ENCODE measurements around the gene RGS7. TPM values are rescaled to one million over a fixed set of nuclear protein-coding genes. Genes with fewer than 3 reads are reported as not detected.

Gene RGS7
- total RNA-seq, 1 donor from 2014 or later = not detected

DNA sequence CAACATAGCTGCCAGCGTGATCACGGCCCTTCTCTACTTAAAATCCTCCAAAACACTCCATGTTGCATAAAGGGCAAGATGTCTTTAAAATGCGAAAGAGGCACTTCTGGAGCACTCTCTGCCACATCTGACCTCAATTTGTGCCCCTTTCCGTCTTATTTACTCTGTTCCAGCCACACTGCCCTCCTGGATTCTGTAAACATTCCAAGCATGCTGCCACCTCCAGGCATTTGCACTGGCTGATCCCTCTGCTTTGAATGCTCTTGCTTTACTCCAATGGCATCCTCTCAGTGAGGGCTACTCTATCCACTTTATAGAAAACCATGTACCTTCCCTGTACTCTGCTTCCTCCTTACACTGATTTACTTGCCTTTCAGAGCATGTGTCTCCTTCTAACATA lies 5.3 kb upstream of the RGS7 start:
- DNase-seq (ENCODE audit: low read depth) = no peak
- Histone ChIP-seq H3K36me3 (ENCODE audit: control insufficient read depth, insufficient read depth, low read length) (no peaks in the 10 kb centered on the region), H3K4me3 (ENCODE audit: low read depth, low read length) (no peak overlapping the region), H3K27me3 (ENCODE audit: control insufficient read depth, insufficient read depth, low read length) (no peaks in the 10 kb centered on the region)
- TF ChIP-seq, protein P1, sequence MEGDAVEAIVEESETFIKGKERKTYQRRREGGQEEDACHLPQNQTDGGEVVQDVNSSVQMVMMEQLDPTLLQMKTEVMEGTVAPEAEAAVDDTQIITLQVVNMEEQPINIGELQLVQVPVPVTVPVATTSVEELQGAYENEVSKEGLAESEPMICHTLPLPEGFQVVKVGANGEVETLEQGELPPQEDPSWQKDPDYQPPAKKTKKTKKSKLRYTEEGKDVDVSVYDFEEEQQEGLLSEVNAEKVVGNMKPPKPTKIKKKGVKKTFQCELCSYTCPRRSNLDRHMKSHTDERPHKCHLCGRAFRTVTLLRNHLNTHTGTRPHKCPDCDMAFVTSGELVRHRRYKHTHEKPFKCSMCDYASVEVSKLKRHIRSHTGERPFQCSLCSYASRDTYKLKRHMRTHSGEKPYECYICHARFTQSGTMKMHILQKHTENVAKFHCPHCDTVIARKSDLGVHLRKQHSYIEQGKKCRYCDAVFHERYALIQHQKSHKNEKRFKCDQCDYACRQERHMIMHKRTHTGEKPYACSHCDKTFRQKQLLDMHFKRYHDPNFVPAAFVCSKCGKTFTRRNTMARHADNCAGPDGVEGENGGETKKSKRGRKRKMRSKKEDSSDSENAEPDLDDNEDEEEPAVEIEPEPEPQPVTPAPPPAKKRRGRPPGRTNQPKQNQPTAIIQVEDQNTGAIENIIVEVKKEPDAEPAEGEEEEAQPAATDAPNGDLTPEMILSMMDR (IDR thresholded peaks at IDR 0.05; ENCODE audit: insufficient read depth, low read length, severe bottlenecking) = no peak
- FAIRE-seq = no peak

DNA sequence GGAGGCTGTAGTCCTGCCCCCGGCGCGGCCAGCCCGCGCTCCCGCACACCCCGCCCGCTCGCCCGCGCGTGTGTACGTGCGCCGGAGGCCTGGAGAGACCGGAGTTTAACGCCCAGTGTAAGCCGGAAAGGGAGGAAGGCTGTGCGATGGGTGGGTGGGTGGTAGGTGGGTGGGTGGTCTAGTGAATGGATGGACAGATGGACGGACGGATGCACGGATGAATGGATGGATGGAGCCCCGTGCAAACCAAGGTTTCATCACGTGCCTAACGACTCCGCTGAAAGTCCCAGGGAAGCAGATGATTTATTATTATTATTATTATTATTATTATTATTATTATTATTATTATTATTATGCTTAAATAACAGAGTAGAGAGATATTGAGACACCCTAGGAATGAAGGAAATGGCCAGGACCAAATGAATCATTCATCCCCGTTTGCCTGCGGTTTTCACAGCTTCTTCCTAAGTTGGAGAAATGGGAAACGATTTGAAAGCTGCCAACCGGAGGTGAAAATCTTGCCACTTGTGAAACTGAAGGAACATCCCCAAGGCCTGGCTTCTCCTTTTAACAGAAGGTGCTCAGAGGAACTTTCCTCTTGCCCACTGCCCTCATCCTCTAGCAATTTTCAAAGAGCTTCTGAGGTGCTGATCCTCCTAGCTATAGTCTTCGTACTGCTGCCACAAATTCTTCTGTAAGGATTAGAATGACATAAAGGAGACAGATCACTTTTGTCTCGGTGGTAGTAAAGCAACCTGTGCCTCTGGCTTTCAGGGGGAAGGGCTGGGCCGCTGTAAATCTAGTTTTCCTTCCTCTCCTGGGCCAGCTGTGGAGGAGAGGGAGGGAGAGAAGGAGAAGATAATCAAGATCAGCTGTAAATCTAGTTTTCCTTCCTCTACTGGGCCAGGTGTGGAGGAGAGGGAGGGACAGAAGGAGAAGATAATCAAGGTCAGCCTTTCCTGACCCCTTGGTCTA lies 648 bp upstream of the RGS7 start:
- FAIRE-seq = peak; percentile 64

DNA sequence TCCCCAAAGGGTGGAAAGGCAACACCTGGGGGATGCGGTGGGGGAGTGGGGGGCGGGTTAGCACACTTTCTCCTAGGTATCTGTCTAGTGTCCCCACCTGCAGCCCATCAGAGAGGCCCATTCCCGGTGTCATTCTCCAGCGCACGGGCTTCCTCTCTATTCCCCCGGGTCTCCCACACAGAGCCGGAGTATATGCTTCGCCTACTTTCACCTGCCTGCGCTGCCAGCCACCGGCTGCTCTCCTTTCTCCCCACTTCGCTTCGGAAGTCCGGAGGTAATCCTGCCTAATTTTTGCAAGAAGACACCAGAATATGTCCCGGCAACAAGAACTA lies 852 bp downstream of the RGS7 start:
- FAIRE-seq = no peak
- TF ChIP-seq, protein P1 (IDR thresholded peaks at IDR 0.05; ENCODE audit: insufficient read depth, low read length, severe bottlenecking) = no peak
- Histone ChIP-seq H3K36me3 (ENCODE audit: control insufficient read depth, insufficient read depth, low read length) (no peaks in the 10 kb centered on the region), H3K4me3 (ENCODE audit: low read depth, low read length) (no peak overlapping the region), H3K27me3 (ENCODE audit: control insufficient read depth, insufficient read depth, low read length) (peaks cover 4% of the 10 kb centered on the region)
- DNase-seq (ENCODE audit: low read depth) = no peak

More for the DNA sequence above, 648 bp upstream of the RGS7 start:
- Histone ChIP-seq H3K4me3 (ENCODE audit: low read depth, low read length) (peak overlapping the region; percentile 20), H3K36me3 (ENCODE audit: control insufficient read depth, insufficient read depth, low read length) (no peaks in the 10 kb centered on the region), H3K27me3 (ENCODE audit: control insufficient read depth, insufficient read depth, low read length) (peaks cover 4% of the 10 kb centered on the region)
- TF ChIP-seq, protein P1 (IDR thresholded peaks at IDR 0.05; ENCODE audit: insufficient read depth, low read length, severe bottlenecking) = no peak
- peak; percentile 18 for DNase-seq (ENCODE audit: low read depth)

GRCh38 chr1:241355311-241356010 lies 1.5 kb downstream of the RGS7 start:
- no peaks in the 10 kb centered on the region for H3K36me3 ChIP-seq (ENCODE audit: control insufficient read depth, insufficient read depth, low read length)
- H3K4me3 ChIP-seq (ENCODE audit: low read depth, low read length) = no peak overlapping the region
- peaks cover 4% of the 10 kb centered on the region for H3K27me3 ChIP-seq (ENCODE audit: control insufficient read depth, insufficient read depth, low read length)
- FAIRE-seq (no peak), DNase-seq (ENCODE audit: low read depth) (no peak)
- TF ChIP-seq, protein P1 (IDR thresholded peaks at IDR 0.05; ENCODE audit: insufficient read depth, low read length, severe bottlenecking) = no peak

- Histone ChIP-seq H3K4me3 (ENCODE audit: low read depth, low read length) (no peak overlapping the region), H3K27me3 (ENCODE audit: control insufficient read depth, insufficient read depth, low read length) (peaks cover 4% of the 10 kb centered on the region), H3K36me3 (ENCODE audit: control insufficient read depth, insufficient read depth, low read length) (no peaks in the 10 kb centered on the region)
- TF ChIP-seq, protein P1 (IDR thresholded peaks at IDR 0.05; ENCODE audit: insufficient read depth, low read length, severe bottlenecking) = no peak
- FAIRE-seq (no peak), DNase-seq (ENCODE audit: low read depth) (no peak)
These were observed 4.6 kb downstream of the RGS7 start for GRCh38 chr1:241352401-241352800.
